T-helper 1 cell treated with Interleukin-12 subunit alpha and Interleukin-12 subunit beta and Interleukin-4 antibody, amounts not matched to agents 30 μg/mL and 1 μg/mL, for 36 hours (primary cell): ENCODE measurements around the gene CHST6.
A peak's percentile ranks its signal among the peaks of the same experiment; 100 is the strongest.
"Not testable (repeated sequence)": the region's sequence is repeated elsewhere in the genome, so short reads cannot be mapped to it uniquely, and the experiment has no call there.

Experiments used
- H3K27ac Mint-ChIP-seq: one replicate; pipeline ENCODE4 v1.8.0; 2021; ENCODE audit warnings: mild to moderate bottlenecking, mixed read lengths
- H3K27me3 Mint-ChIP-seq: one replicate; pipeline ENCODE4 v1.8.0; 2021; ENCODE audit warnings: low read depth, mixed read lengths
- H3K36me3 Mint-ChIP-seq: one replicate; pipeline ENCODE4 v1.8.0; 2021; ENCODE audit warnings: low read depth, mixed read lengths
- H3K4me1 Mint-ChIP-seq: one replicate; pipeline ENCODE4 v1.8.0; 2021; ENCODE audit warnings: low read depth, mixed read lengths
- H3K4me3 Mint-ChIP-seq: one replicate; pipeline ENCODE4 v1.8.0; 2021; ENCODE audit warnings: mild to moderate bottlenecking, moderate library complexity, mixed read lengths
- H3K9me3 Mint-ChIP-seq: one replicate; pipeline ENCODE4 v1.8.0; 2021; ENCODE audit warnings: mixed read lengths

CHST6 gene

DNA sequence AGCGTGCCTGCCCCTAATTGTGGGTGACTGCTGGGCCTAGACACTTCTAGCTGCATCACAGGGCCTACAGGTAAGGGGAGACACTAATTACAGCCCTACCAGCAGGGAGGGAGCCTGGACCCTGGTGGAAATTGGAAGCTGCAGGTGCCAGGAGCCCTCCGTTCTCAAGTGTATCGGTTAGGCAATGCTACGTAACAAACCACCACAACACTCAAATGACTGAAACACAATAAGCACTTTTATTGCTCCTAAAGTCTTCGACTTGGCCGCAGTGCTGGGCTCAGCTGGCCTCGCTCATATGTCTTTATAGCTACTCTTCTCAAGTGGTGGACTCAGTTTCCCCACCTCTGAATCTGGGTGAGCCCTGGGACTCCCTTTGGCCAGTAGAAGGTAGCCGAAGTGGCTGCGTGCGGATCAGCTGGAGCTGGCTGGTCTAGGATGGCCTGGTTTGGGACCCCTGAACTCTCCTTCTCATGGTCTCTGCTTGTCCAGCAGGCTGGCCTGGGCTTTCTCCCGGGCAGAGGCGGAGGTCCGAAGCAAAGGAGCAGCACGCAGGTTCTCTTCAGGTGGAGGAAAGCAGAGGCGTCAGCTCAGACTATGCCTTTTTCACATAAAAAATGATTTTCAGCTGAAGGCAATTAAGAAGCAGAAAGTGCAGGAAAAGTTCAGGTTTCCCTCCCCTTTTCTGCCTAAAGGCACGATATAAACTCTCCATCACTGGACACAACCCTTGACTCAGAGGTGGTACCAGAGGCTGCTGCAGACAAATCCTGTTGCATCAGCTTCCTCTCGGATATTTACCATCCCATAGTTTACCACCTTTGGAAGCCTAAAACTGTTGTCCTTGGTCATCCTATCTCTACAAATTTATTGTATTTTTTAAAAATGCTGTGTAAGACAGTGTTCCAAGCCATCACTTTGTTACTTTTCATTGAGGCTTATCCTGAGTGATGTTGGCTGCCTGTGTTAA, 22.0 kb downstream of the CHST6 start:
- Mint-ChIP-seq H3K27me3 (peaks cover 7% of the 10 kb centered on the region), H3K27ac (no peak overlapping the region), H3K9me3 (no peaks in the 10 kb centered on the region)

GRCh38 chr16:75471723-75472633, 23.3 kb downstream of the CHST6 start:
- no peak overlapping the region for H3K4me3 Mint-ChIP-seq
- H3K4me1 Mint-ChIP-seq, result no peaks in the 10 kb centered on the region
- H3K27me3 Mint-ChIP-seq, result peaks cover 4% of the 10 kb centered on the region
- H3K27ac Mint-ChIP-seq, result no peak overlapping the region
- no peaks in the 10 kb centered on the region for H3K9me3 Mint-ChIP-seq
- no peaks in the 10 kb centered on the region for H3K36me3 Mint-ChIP-seq

More for the DNA sequence above, 22.0 kb downstream of the CHST6 start:
- no peaks in the 10 kb centered on the region for H3K36me3 Mint-ChIP-seq
- no peaks in the 10 kb centered on the region for H3K4me1 Mint-ChIP-seq
- H3K4me3 Mint-ChIP-seq, result no peak overlapping the region

DNA sequence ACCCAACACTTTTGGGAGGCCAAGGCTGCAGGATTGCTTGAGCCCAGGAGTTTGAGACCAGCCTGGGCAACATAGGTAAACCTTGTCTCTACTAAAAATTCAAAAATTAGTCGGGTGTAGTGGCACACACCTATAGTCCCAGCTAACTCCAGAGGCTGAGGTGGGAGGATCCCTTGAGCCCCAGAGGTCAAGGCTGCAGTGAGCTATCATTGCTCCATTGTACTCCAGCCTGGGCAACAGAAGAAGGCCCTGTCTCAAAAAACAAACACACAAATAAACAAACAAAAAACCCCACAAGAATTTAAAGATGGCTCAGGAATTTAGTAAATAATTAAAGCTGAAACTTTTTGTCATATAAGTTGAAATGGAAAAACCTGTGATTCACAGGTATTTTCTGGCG, 28.5 kb downstream of the CHST6 start:
- no peak overlapping the region for H3K27ac Mint-ChIP-seq
- peaks cover 17% of the 10 kb centered on the region for H3K4me1 Mint-ChIP-seq
- no peaks in the 10 kb centered on the region for H3K27me3 Mint-ChIP-seq
- no peak overlapping the region for H3K4me3 Mint-ChIP-seq
- H3K36me3 Mint-ChIP-seq, result peaks cover 5% of the 10 kb centered on the region
- H3K9me3 Mint-ChIP-seq, result no peaks in the 10 kb centered on the region

- Mint-ChIP-seq H3K36me3 (peaks cover 13% of the 10 kb centered on the region), H3K27ac (peak within 1 kb of the TSS; percentile 93), H3K27me3 (no peaks in the 10 kb centered on the region), H3K9me3 (no peaks in the 10 kb centered on the region), H3K4me3 (peak within 1 kb of the TSS; percentile 93), H3K4me1 (peaks cover 29% of the 10 kb centered on the region)
Measured at GRCh38 chr16:75464122-75464918, 30.9 kb downstream of the CHST6 start, which contains the start of gene TMEM170A. TMEM170A (minus strand) TSS chr16:75464689; CDS start chr16:75464600, 89 bp downstream.

- H3K27me3 Mint-ChIP-seq, H3K9me3 Mint-ChIP-seq: not testable (repeated sequence)
- peak overlapping the region; percentile 93 for H3K4me3 Mint-ChIP-seq
- peaks cover 29% of the 10 kb centered on the region for H3K4me1 Mint-ChIP-seq
- H3K27ac Mint-ChIP-seq, result peak overlapping the region; percentile 93
- peaks cover 13% of the 10 kb centered on the region for H3K36me3 Mint-ChIP-seq
Measured at GRCh38 chr16:75463389-75464121, 31.7 kb downstream of the CHST6 start.

DNA sequence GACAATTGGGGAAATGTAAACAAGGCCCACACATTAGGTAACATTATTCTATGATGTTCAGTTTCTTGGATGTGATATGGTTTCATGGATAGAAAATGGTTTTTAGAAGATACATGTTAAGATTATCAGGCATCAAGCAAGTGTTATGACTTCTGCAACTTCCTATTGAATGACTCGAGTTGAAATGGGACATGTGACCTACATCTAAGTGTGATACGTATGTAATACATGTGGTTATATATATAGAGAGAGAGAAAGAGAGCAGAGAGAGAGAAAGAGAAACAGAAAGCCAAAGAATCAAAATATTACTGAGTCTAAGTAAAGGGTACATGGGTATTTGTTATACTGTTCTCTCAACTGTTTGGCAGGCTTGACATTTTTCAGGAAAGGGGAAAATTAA, 32.4 kb downstream of the CHST6 start:
- Mint-ChIP-seq H3K4me3 (peak overlapping the region; percentile 93), H3K36me3 (peaks cover 13% of the 10 kb centered on the region), H3K9me3 (no peaks in the 10 kb centered on the region), H3K27ac (peak overlapping the region; percentile 93), H3K27me3 (no peaks in the 10 kb centered on the region), H3K4me1 (peaks cover 33% of the 10 kb centered on the region)

DNA sequence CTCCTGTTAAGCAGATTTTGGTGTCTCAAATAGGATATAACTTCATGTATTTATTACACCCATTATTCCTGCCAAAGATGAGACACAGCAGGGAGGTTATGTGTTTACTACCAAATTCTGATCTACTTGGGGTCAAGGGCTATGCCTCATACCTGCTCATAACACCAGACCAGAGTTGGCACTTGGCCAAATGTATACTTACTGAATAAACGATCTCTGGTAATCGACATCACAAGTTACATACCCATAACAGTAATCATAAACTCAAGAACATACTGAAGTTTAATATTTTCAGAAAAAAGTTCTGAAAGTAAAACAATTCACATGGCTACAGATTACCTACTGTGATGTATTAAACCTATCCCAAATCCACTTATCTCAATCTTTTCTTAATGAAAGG, 33.7 kb downstream of the CHST6 start:
- no peaks in the 10 kb centered on the region for H3K9me3 Mint-ChIP-seq
- no peak overlapping the region for H3K27ac Mint-ChIP-seq
- H3K36me3 Mint-ChIP-seq, result peaks cover 13% of the 10 kb centered on the region
- no peaks in the 10 kb centered on the region for H3K27me3 Mint-ChIP-seq
- no peak overlapping the region for H3K4me3 Mint-ChIP-seq
- H3K4me1 Mint-ChIP-seq, result peaks cover 33% of the 10 kb centered on the region

GRCh38 chr16:75460446-75460845, 34.8 kb downstream of the CHST6 start:
- Mint-ChIP-seq H3K4me1 (peaks cover 33% of the 10 kb centered on the region), H3K36me3 (peaks cover 13% of the 10 kb centered on the region), H3K27ac (no peak overlapping the region), H3K27me3 (no peaks in the 10 kb centered on the region), H3K4me3 (no peak overlapping the region), H3K9me3 (no peaks in the 10 kb centered on the region)

GRCh38 chr16:75459691-75460090, 35.5 kb downstream of the CHST6 start:
- Mint-ChIP-seq H3K4me1 (peaks cover 31% of the 10 kb centered on the region), H3K4me3 (no peak overlapping the region), H3K27ac (peak overlapping the region; percentile 19), H3K9me3 (no peaks in the 10 kb centered on the region), H3K36me3 (peaks cover 13% of the 10 kb centered on the region), H3K27me3 (no peaks in the 10 kb centered on the region)

GRCh38 chr16:75458439-75458838, 36.8 kb downstream of the CHST6 start:
- H3K4me3 Mint-ChIP-seq, result no peak overlapping the region
- no peak overlapping the region for H3K27ac Mint-ChIP-seq
- no peaks in the 10 kb centered on the region for H3K27me3 Mint-ChIP-seq
- H3K4me1 Mint-ChIP-seq, result peaks cover 30% of the 10 kb centered on the region
- H3K36me3 Mint-ChIP-seq, result peaks cover 13% of the 10 kb centered on the region
- no peaks in the 10 kb centered on the region for H3K9me3 Mint-ChIP-seq

GRCh38 chr16:75458029-75458428, 37.2 kb downstream of the CHST6 start:
- no peaks in the 10 kb centered on the region for H3K27me3 Mint-ChIP-seq
- H3K4me3 Mint-ChIP-seq, result no peak overlapping the region
- peaks cover 13% of the 10 kb centered on the region for H3K36me3 Mint-ChIP-seq
- no peak overlapping the region for H3K27ac Mint-ChIP-seq
- peaks cover 28% of the 10 kb centered on the region for H3K4me1 Mint-ChIP-seq
- no peaks in the 10 kb centered on the region for H3K9me3 Mint-ChIP-seq

GRCh38 chr16:75457485-75458021, 37.7 kb downstream of the CHST6 start:
- Mint-ChIP-seq H3K27me3 (no peaks in the 10 kb centered on the region), H3K36me3 (peaks cover 10% of the 10 kb centered on the region), H3K9me3 (no peaks in the 10 kb centered on the region), H3K4me3 (no peak overlapping the region), H3K4me1 (peaks cover 26% of the 10 kb centered on the region), H3K27ac (no peak overlapping the region)

GRCh38 chr16:75456971-75457370, 38.3 kb downstream of the CHST6 start:
- peaks cover 23% of the 10 kb centered on the region for H3K4me1 Mint-ChIP-seq
- H3K4me3 Mint-ChIP-seq, result no peak overlapping the region
- peaks cover 10% of the 10 kb centered on the region for H3K36me3 Mint-ChIP-seq

More at GRCh38 chr16:75456971-75457370, 38.3 kb downstream of the CHST6 start:
- H3K9me3 Mint-ChIP-seq, result no peaks in the 10 kb centered on the region
- no peak overlapping the region for H3K27ac Mint-ChIP-seq
- no peaks in the 10 kb centered on the region for H3K27me3 Mint-ChIP-seq
